Measurements from ENCODE around the gene PRDX4. TPM values are rescaled to one million over a fixed set of nuclear protein-coding genes. Genes with fewer than 3 reads are reported as not detected.

Gene PRDX4
- total RNA-seq, 2 experiments from 2014 or later = 46.0 to 88.0 TPM

- TF ChIP-seq, protein P1, sequence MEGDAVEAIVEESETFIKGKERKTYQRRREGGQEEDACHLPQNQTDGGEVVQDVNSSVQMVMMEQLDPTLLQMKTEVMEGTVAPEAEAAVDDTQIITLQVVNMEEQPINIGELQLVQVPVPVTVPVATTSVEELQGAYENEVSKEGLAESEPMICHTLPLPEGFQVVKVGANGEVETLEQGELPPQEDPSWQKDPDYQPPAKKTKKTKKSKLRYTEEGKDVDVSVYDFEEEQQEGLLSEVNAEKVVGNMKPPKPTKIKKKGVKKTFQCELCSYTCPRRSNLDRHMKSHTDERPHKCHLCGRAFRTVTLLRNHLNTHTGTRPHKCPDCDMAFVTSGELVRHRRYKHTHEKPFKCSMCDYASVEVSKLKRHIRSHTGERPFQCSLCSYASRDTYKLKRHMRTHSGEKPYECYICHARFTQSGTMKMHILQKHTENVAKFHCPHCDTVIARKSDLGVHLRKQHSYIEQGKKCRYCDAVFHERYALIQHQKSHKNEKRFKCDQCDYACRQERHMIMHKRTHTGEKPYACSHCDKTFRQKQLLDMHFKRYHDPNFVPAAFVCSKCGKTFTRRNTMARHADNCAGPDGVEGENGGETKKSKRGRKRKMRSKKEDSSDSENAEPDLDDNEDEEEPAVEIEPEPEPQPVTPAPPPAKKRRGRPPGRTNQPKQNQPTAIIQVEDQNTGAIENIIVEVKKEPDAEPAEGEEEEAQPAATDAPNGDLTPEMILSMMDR (conservative IDR thresholded peaks at IDR 0.05; ENCODE audit: low read length) = no peak
- no peak for TF ChIP-seq EZH2phosphoT487 (IDR thresholded peaks at IDR 0.05; ENCODE audit: borderline replicate concordance, low read depth, low read length)
Observed at GRCh38 chrX:23731951-23732350, 64.7 kb downstream of the PRDX4 start.

DNA sequence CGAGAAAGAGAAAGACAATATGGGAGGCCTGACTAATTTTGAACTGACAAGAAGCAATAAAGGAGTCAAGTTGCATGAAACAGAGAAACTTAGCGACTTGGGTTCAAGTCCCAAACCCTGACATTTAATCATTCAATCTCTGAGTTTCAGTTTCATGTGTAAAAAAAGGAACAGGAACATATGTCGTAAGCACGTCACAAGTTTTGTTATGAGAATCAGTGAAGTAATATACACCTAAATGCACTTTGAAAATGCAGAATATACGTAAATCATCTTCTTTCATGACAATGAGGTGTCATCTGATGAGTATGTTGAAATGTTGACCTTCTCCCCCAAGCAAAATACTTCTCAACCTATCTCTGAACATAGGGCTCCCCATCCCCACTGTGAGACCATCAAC lies 65.4 kb downstream of the PRDX4 start:
- Histone ChIP-seq H3K4me3 (ENCODE audit: low read depth, low read length, poor library complexity, severe bottlenecking) (no peak overlapping the region), H3K36me3 (ENCODE audit: insufficient read depth, low read length) (no peaks in the 10 kb centered on the region), H3K9me2 (ENCODE audit: insufficient read depth, low read length) (no peaks in the 10 kb centered on the region), H3K27ac (ENCODE audit: low read depth, low read length, poor library complexity, severe bottlenecking) (no peak overlapping the region), H3K4me1 (ENCODE audit: insufficient read depth, low read length, poor library complexity, severe bottlenecking) (no peaks in the 10 kb centered on the region), H3K4me2 (ENCODE audit: low read length) (no peak overlapping the region), H2AFZ (ENCODE audit: low read length) (no peak overlapping the region), H4K20me1 (ENCODE audit: insufficient read depth, low read length) (no peaks in the 10 kb centered on the region), H3K9me3 (ENCODE audit: low read length) (no peaks in the 10 kb centered on the region), H3K79me2 (ENCODE audit: insufficient read depth, low read depth, low read length) (no peaks in the 10 kb centered on the region)
- DNase-seq (ENCODE audit: low spot score) = peak; percentile 2
- TF ChIP-seq EZH2phosphoT487 (IDR thresholded peaks at IDR 0.05; ENCODE audit: borderline replicate concordance, low read depth, low read length) = no peak
- TF ChIP-seq, protein P1 (conservative IDR thresholded peaks at IDR 0.05; ENCODE audit: low read length) = no peak
- intact Hi-C loops (cut with micrococcal nuclease; ENCODE audit: unreplicated experiment) = no loop called here
- POLR2A ChIA-PET = interaction anchor here (0.6 kb wide), 1 partner anchor 263 kb away, joined by 3 read pairs; no protein-coding TSS in a partner anchor
- CTCF ChIA-PET (ENCODE audit: unreplicated experiment) = no interaction called here
- BruUV-seq (replicated peaks) = no TSS peak

More at GRCh38 chrX:23731951-23732350, 64.7 kb downstream of the PRDX4 start:
- Histone ChIP-seq H4K20me1 (ENCODE audit: insufficient read depth, low read length) (no peaks in the 10 kb centered on the region), H3K9me3 (ENCODE audit: low read length) (no peaks in the 10 kb centered on the region), H3K36me3 (ENCODE audit: insufficient read depth, low read length) (no peaks in the 10 kb centered on the region), H3K4me1 (ENCODE audit: insufficient read depth, low read length, poor library complexity, severe bottlenecking) (no peaks in the 10 kb centered on the region), H3K4me3 (ENCODE audit: low read depth, low read length, poor library complexity, severe bottlenecking) (no peak overlapping the region), H3K9me2 (ENCODE audit: insufficient read depth, low read length) (no peaks in the 10 kb centered on the region), H2AFZ (ENCODE audit: low read length) (no peak overlapping the region), H3K27ac (ENCODE audit: low read depth, low read length, poor library complexity, severe bottlenecking) (no peak overlapping the region), H3K4me2 (ENCODE audit: low read length) (no peak overlapping the region), H3K79me2 (ENCODE audit: insufficient read depth, low read depth, low read length) (no peaks in the 10 kb centered on the region)
- POLR2A ChIA-PET = no interaction called here
- intact Hi-C loops (cut with micrococcal nuclease; ENCODE audit: unreplicated experiment) = no loop called here
- DNase-seq (ENCODE audit: low spot score) = no peak
- no TSS peak for BruUV-seq (replicated peaks)
- CTCF ChIA-PET (ENCODE audit: unreplicated experiment) = no interaction called here

Other genes starting within 250 kb of the PRDX4 start
- gene ACOT9, start 75.8 kb downstream of the PRDX4 start, total RNA-seq (2014; rRNA removed; shearing (Covaris generic)) = 9.0 and 10.6 TPM in 2 replicates
- gene ACOT9, start 75.8 kb downstream of the PRDX4 start, total RNA-seq (2022) = 1.9 and 2.1 TPM in 2 replicates
- 46.9 and 75.9 TPM in 2 replicates for gene SAT1, start 115.7 kb downstream of the PRDX4 start, total RNA-seq (2014; rRNA removed; shearing (Covaris generic))
- 50.7 and 56.8 TPM in 2 replicates for gene SAT1, start 115.7 kb downstream of the PRDX4 start, total RNA-seq (2022)
- 11.2 and 18.1 TPM in 2 replicates for gene APOO, start 240.4 kb downstream of the PRDX4 start, total RNA-seq (2014; rRNA removed; shearing (Covaris generic))
- 17.5 and 25.7 TPM in 2 replicates for gene APOO, start 240.4 kb downstream of the PRDX4 start, total RNA-seq (2022)
- not detected in 2 replicates for gene CXorf58, start 240.5 kb downstream of the PRDX4 start, total RNA-seq (2014; rRNA removed; shearing (Covaris generic))
- gene CXorf58, start 240.5 kb downstream of the PRDX4 start, total RNA-seq (2022) = 0.46 TPM in 1 of 2 replicates, not detected in the other